NCI-H82 (cell line): Measurements from ENCODE around the gene PRR7.

Source experiments
- DNase-seq: peaks from one replicate; lab custom pipeline; 2025; lab: John Stamatoyannopoulos, UW

PRR7 gene

DNA sequence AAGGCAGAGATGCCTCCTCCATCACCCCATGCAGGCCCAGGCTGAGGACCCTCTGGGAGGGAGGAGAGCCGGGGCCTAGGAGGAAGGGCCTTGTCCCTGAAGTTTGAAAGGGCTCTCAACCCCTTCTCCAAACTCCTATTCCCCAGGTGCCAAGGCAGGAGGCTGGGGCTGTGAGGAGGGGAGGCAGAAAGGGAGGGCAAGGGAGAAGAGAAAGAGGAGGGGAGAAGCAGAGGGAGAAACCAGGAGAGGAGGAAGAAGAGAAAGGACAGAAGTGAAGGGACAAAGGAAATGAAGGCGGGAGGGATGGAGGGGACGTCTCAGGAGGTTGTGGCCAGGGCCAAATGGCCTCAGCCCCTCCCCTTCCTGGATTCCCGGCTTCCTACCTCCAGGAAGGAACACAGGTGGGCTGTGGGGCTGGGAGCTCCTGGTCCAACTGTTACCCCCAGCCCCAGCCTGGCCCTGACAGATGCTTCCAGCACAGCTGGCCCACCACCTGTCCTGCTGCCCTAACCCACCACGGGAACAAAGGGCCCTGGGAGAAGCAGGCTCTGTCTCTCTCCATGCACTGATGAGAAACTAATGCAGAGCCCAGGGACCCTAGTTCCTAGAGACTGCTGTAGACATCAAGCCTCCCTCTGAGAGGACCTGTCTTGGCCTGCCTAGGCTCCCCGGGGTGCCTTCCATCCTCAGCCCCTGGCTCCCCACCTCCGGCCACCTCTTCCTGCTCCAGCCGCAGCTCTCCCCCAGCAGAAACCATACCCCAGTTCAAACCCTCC is 23.3 kb downstream of the PRR7 start:
- peak; percentile 27 for DNase-seq

DNA sequence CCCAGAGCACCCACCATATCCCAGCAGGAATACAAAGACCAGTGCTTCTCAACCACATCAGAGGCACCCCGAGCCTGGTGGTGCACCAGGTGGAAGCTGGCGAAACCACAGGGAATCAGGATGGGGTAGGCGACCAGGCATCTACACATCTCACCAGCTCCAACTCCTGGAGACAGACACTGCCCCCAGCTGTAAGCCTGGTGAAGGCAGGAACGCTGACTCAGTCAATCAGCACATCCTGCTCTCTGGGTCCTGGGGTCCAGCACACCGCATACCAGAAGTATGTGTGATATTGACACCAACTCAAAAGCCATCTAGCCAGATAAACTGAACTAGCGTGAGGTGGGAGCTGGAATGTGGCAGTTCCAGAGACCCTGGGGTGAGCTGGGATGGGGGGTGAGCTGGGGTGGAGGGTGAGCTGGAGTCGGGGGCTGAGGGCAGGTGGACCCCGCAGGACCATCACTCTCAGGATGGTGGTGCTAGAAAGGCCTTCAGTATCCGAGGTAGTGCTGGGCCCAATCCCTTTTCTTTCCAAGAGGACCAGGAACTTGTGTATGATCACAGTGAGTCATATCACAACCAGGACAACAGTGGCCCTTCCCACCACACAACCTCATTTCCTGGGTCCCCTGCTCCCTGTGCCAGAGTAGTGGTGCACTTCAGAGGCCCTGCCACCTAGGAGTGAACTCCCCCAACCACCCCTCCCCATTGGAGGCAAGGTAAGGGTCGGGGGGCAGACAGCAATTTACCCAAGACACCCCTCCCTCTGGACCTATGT is 24.3 kb downstream of the PRR7 start:
- DNase-seq, result no peak

- DNase-seq, result no peak
Observed at GRCh38 chr5:177471610-177472356, 25.2 kb downstream of the PRR7 start.

GRCh38 chr5:177472460-177473442 is 26.1 kb downstream of the PRR7 start:
- peak; percentile 82 for DNase-seq

DNA sequence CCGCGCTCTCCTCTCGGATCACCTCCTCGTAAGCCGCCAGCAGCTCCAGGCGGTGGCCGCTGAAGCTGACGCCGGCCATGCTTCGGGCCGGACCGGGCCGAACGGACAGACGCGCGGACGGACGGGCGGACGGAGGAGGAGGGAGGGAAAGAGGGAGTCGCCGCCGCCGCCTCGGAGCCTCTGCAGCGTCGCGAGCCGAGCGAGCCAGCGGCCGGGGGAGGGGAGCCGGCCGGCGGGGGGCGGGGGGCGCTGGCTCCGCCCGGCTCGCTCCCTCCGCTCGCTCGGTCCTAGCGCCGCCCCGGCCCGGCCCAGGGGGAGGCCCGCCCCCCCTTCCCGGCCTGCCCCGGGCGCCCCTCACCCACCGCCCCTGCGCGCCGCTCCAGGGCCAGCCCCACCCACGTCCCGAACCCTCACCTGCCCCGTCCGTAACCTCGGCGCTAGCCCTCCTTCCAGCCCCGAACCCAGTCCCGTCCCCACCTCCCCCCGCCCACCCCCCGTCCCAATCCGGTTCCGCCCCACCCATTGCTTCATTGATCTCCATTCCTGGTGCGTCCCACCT is 26.9 kb downstream of the PRR7 start, which contains the start of gene DBN1:
TSS of gene DBN1 (minus strand) at position 192 of the 559 bp plus-strand sequence. CDS start at position 79, 113 bp downstream.
- peak; percentile 77 for DNase-seq

GRCh38 chr5:177474002-177474476 is 27.4 kb downstream of the PRR7 start:
- DNase-seq, result no peak

GRCh38 chr5:177474846-177475562 is 28.4 kb downstream of the PRR7 start:
- DNase-seq, result peak; percentile 50

DNA sequence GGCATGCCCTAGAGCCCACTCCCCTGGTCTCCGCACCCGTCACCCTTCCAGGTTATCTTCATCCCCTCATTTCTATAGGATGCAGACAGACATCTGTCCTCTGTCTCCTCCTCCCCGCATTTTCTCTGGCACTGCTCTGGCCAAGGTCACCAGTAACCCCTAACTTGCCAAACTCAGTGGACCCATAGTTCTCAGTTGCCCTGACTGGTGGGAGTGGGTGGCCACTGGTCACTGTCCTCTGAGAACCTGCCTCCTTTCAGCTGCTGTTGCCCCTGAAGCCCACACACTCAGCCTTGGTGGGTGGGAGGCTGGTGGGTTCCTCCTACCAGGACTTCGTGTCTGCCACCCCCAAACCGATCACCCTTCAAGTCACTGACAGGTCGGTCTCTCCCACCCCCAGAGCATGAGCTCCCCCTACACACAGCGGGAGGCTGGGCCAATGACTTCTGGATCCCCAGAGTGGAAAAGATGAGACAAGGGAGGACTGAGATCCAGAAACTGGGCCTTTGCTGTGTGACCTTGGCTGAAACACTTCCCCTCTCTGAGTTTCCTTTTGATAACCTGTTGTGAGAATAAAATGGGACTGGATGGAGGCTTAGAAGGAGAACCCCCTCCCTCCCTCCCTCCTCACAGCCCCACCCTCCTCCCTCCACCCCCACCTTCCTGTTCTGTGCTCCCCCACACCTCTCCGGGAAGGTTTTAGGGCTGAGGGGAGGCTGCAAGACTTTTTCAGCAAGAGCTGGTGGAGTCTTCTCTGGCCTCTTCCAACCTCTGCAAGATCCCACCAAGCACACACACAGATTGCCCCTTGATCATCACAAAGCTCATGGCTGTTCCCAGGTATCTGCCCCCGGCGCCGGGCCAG is 29.2 kb downstream of the PRR7 start:
- DNase-seq, result no peak

GRCh38 chr5:177476531-177477233 is 30.1 kb downstream of the PRR7 start:
- DNase-seq, result no peak

GRCh38 chr5:177477701-177478477 is 31.3 kb downstream of the PRR7 start:
- no peak for DNase-seq

- DNase-seq, result no peak
Observed at GRCh38 chr5:177478711-177479646, 32.4 kb downstream of the PRR7 start.

DNA sequence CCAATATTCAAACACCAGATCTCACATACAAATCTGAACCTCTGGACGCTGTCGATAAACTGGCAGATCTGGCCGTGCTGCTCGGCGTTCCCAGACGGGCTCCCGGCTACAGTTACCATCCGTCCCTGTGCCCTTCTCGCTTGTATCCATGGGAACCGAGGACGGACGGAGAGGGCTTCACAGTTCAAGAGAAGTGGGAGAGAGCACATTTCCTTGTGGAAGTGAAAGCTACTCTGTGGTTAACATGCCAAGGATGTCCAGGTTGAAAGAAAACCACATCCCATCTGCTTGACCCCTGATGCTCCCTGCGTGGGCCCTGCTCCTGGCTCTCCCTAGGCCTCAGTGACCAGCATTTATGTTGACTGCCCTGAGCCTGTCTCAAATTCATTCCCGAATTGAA is 33.2 kb downstream of the PRR7 start:
- DNase-seq, result no peak

- no peak for DNase-seq
Observed at GRCh38 chr5:177482359-177482795, 35.8 kb downstream of the PRR7 start.

- no peak for DNase-seq
Observed at GRCh38 chr5:177483042-177483441, 36.4 kb downstream of the PRR7 start.

- DNase-seq, result peak; percentile 75
Observed at GRCh38 chr5:177483994-177484901, 37.6 kb downstream of the PRR7 start.
